Measurements from ENCODE around the gene RPL9. TPM values are rescaled to one million over a fixed set of nuclear protein-coding genes. Genes with fewer than 3 reads are reported as not detected.

The RPL9 gene
- total RNA-seq, 2 donors from 2014 or later, result 2,526 to 3,169 TPM

DNA sequence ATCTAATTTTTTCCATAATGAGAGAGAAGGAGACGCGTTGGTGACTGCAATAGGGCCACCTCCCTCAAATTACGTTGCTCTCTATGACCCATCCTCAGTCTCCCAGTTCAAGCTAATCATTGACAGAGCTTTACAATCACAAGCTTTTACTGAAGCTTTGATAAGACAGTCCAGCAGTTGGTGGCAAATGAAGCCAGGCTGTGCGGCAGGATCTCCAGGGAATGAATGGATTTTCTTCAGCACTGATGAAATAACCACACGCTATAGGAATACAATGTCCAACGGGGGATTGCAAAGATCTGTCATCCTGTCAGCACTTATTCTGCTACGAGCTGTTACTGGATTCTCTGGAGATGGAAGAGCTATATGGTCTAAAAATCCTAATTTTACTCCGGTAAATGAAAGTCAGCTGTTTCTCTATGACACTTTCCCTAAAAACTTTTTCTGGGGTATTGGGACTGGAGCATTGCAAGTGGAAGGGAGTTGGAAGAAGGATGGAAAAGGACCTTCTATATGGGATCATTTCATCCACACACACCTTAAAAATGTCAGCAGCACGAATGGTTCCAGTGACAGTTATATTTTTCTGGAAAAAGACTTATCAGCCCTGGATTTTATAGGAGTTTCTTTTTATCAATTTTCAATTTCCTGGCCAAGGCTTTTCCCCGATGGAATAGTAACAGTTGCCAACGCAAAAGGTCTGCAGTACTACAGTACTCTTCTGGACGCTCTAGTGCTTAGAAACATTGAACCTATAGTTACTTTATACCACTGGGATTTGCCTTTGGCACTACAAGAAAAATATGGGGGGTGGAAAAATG lies 51.7 kb downstream of the RPL9 start, which contains the start of gene KLB:
KLB (plus strand) TSS at position 168 of the 821 bp plus-strand sequence; CDS start at position 188, 20 bp downstream.
- Histone ChIP-seq H3K27me3 (replicated peaks; ENCODE audit: insufficient read depth) (no peaks in the 10 kb centered on the region), H3K4me3 (no peak within 1 kb of the TSS), H3K4me1 (ENCODE audit: control insufficient read depth in 1 of 2, low read depth in 2 of 2) (no peaks in the 10 kb centered on the region), H3K9me3 (no peaks in the 10 kb centered on the region), H3K27ac (no peak within 1 kb of the TSS), H3K36me3 (no peaks in the 10 kb centered on the region)
- TF ChIP-seq, protein P1, sequence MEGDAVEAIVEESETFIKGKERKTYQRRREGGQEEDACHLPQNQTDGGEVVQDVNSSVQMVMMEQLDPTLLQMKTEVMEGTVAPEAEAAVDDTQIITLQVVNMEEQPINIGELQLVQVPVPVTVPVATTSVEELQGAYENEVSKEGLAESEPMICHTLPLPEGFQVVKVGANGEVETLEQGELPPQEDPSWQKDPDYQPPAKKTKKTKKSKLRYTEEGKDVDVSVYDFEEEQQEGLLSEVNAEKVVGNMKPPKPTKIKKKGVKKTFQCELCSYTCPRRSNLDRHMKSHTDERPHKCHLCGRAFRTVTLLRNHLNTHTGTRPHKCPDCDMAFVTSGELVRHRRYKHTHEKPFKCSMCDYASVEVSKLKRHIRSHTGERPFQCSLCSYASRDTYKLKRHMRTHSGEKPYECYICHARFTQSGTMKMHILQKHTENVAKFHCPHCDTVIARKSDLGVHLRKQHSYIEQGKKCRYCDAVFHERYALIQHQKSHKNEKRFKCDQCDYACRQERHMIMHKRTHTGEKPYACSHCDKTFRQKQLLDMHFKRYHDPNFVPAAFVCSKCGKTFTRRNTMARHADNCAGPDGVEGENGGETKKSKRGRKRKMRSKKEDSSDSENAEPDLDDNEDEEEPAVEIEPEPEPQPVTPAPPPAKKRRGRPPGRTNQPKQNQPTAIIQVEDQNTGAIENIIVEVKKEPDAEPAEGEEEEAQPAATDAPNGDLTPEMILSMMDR (IDR thresholded peaks at IDR 0.05), result no peak
- DNase-seq (ENCODE audit: low spot score) (no peak), ATAC-seq (ENCODE audit: insufficient number of reproducible peaks, low FRiP score, low read depth) (no peak)

Other genes with a start within 250 kb of the RPL9 start
- 10 to 100 TPM; 36.2 to 38.6 TPM for gene RFC1, start 92.6 kb downstream of the RPL9 start, total RNA-seq
- not detected for gene KLB, start 52.0 kb downstream of the RPL9 start, total RNA-seq
- 1 to 10 TPM; 4.7 to 9.2 TPM for gene LIAS, start 134 bp upstream of the RPL9 start, total RNA-seq
- gene UGDH, start 68.5 kb upstream of the RPL9 start, total RNA-seq, result 100 to 1,000 TPM; 103 to 736 TPM
- gene SMIM14, start 179.9 kb upstream of the RPL9 start, total RNA-seq, result 10 to 100 TPM; 41.0 to 58.1 TPM
- 10 to 100 TPM; 28.8 to 39.2 TPM for gene UBE2K, start 239.2 kb upstream of the RPL9 start, total RNA-seq